HL-60 (cell line): Measurements from ENCODE around the gene FBN2.

Experiments used
- DNase-seq, 2 experiments: peaks; one replicate each; pipeline ENCODE4 v3.0.0-alpha.2; 2010 to 2020; ENCODE audit warnings: low read depth in 1 of 2, low spot score in 1 of 2
- H3K27ac ChIP-seq: fragments of 250-450 bp; sonication (Bioruptor Pico); replicated peaks from 2 replicates; pipeline ENCODE4 v1.5.1; 2020; ENCODE audit warnings: mild to moderate bottlenecking, moderate library complexity
- H3K27me3 ChIP-seq: fragments of 250-450 bp; sonication (Bioruptor Pico); 2 replicates; pipeline ENCODE4 v1.5.1; 2021; ENCODE audit warnings: mild to moderate bottlenecking, moderate library complexity; ENCODE audit not compliant: insufficient read depth, poor library complexity, severe bottlenecking
- H3K4me3 ChIP-seq: replicated peaks from 2 replicates; pipeline ENCODE4 v1.5.1; 2011; ENCODE audit warnings: mild to moderate bottlenecking, control low read depth, low read length; ENCODE audit not compliant: insufficient read depth
- CTCF ChIP-seq: IDR thresholded peaks from one replicate; pipeline ENCODE4 v1.5.1; 2011; ENCODE audit warnings: low read length, control low read depth, inconsistent platforms; ENCODE audit not compliant: insufficient read depth
- GABPA ChIP-seq: IDR thresholded peaks from 2 replicates; pipeline ENCODE4 v1.6.1; 2012; ENCODE audit warnings: low read depth
- POLR2AphosphoS5 ChIP-seq: IDR thresholded peaks from 2 replicates; pipeline ENCODE4 v1.6.1; 2012; ENCODE audit warnings: low read depth
- REST ChIP-seq: IDR thresholded peaks from 2 replicates; pipeline ENCODE4 v1.6.1; 2012; ENCODE audit warnings: low read depth; ENCODE audit not compliant: insufficient replicate concordance
- SPI1 ChIP-seq: IDR thresholded peaks from 2 replicates; pipeline ENCODE4 v1.6.1; 2012; ENCODE audit warnings: low read depth, mild to moderate bottlenecking, borderline replicate concordance

The FBN2 gene

GRCh38 chr5:128405159-128405558 is 132.9 kb downstream of the FBN2 start:
- no peak overlapping the region for H3K4me3 ChIP-seq
- no peak for DNase-seq
- no peaks in the 10 kb centered on the region for H3K27me3 ChIP-seq
- no peak overlapping the region for H3K27ac ChIP-seq
- TF ChIP-seq CTCF = no peak
- TF ChIP-seq GABPA = no peak
- TF ChIP-seq SPI1 = no peak
- no peak for TF ChIP-seq REST
- TF ChIP-seq POLR2AphosphoS5 = no peak

- no peak overlapping the region for H3K27ac ChIP-seq
- TF ChIP-seq CTCF (no peak), GABPA (no peak), POLR2AphosphoS5 (no peak), REST (no peak), SPI1 (no peak)
- no peak overlapping the region for H3K4me3 ChIP-seq
- H3K27me3 ChIP-seq = no peaks in the 10 kb centered on the region
- DNase-seq = no peak
These were observed 134.7 kb downstream of the FBN2 start for GRCh38 chr5:128403333-128403732.

- Histone ChIP-seq H3K4me3 (no peak overlapping the region), H3K27ac (no peak overlapping the region), H3K27me3 (no peaks in the 10 kb centered on the region)
- no peak for TF ChIP-seq GABPA
- no peak for TF ChIP-seq REST
- no peak for TF ChIP-seq SPI1
- TF ChIP-seq POLR2AphosphoS5 = no peak
- TF ChIP-seq CTCF = no peak
- no peak for DNase-seq
These were observed 135.5 kb downstream of the FBN2 start for GRCh38 chr5:128402506-128402905.
